Sigmoid colon (tissue), 7 donors: Measurements from ENCODE around the gene FST. TPM values are rescaled to one million over a fixed set of nuclear protein-coding genes. Genes with fewer than 3 reads are reported as not detected.

ENCODE experiments used
- DNase-seq: peaks from one replicate; pipeline ENCODE4 v3.0.0-alpha.2; 2019
- H3K27ac ChIP-seq, 4 donors: fragments of 200-600 bp; sonication (generic); one replicate each; pipeline ENCODE4 v1.5.1; 2016 to 2019; ENCODE audit warnings: mild to moderate bottlenecking in 1 of 4
- H3K27me3 ChIP-seq, 3 donors: fragments of 200-600 bp; sonication (generic); one replicate each; pipeline ENCODE4 v1.5.1; 2019; ENCODE audit warnings: mild to moderate bottlenecking in 1 of 3
- H3K36me3 ChIP-seq, 4 donors: fragments of 200-600 bp; sonication (generic); one replicate each; pipeline ENCODE4 v1.5.1; 2016 to 2019
- H3K4me1 ChIP-seq, 4 donors: fragments of 200-600 bp; sonication (generic); one replicate each; pipeline ENCODE4 v1.5.1; 2017 to 2019
- H3K4me3 ChIP-seq, 4 donors: fragments of 200-600 bp; sonication (generic); one replicate each; pipeline ENCODE4 v1.5.1; 2017 to 2019; ENCODE audit warnings: mild to moderate bottlenecking in 2 of 4, moderate library complexity in 1 of 4
- H3K9me3 ChIP-seq, 4 donors: fragments of 200-600 bp in 3 of 4; sonication (generic) in 3 of 4; one replicate each; pipeline versions ENCODE4 v1.5.1 to v1.6.1; 2013 to 2019
- CTCF ChIP-seq, 4 experiments: fragments of 450-650 bp in 3 of 4; fragments of 200-600 bp in 1 of 4; IDR thresholded peaks; one replicate each; pipeline ENCODE4 v1.5.1; 2016 to 2019; ENCODE audit warnings: antibody characterized with exemption in 4 of 4, mild to moderate bottlenecking in 3 of 4, moderate library complexity in 2 of 4
- EP300 ChIP-seq, 4 donors: sonication (generic); formaldehyde crosslinking; IDR thresholded peaks; one replicate each; pipeline ENCODE4 v1.6.1; 2017; ENCODE audit warnings: antibody characterized with exemption in 4 of 4
- POLR2A ChIP-seq, 2 donors: fragments of 450-650 bp; IDR thresholded peaks; one replicate each; pipeline ENCODE4 v1.6.1; 2016; ENCODE audit warnings: antibody characterized with exemption in 2 of 2, mild to moderate bottlenecking in 2 of 2, moderate library complexity in 2 of 2
- POLR2AphosphoS5 ChIP-seq, 4 donors: sonication (generic); formaldehyde crosslinking; IDR thresholded peaks; one replicate each; pipeline ENCODE4 v1.6.1; 2017; ENCODE audit warnings: antibody characterized with exemption in 4 of 4
- WGBS, 2 donors: extraction: QIAGEN DNeasy Blood & Tissue Kit; methylation state at CpG; one replicate each; pipeline ENCODE4 v1.1.7; 2013; 5-methylcytosine and 5-hydroxymethylcytosine counted together
- intact Hi-C: fragments of 100-400 bp; cut with DNase I; formaldehyde crosslinking; loops from one replicate; pipeline ENCODE4 v1.15.1; 2023
- polyA plus RNA-seq, 3 donors: library from polyadenylated mRNA; stranded (reverse); fragments of 200-250 nt; gene quantifications; one replicate each; pipeline ENCODE4 v1.2.3, GENCODE V29; 2013
- total RNA-seq, 4 donors: library from RNA; depleted of rRNA; stranded (reverse); fragments of >200 nt; gene quantifications; one replicate each; pipeline ENCODE4 v1.1.0, GENCODE V29; 2016
- donor health status: healthy with polysubstance abuse.
- donor health status: Bipolar disorder and iron deficiency.
- donor health status: healthy.

FST gene
- total and polyA plus RNA-seq, 7 donors, result 0.46 to 8.8 (median 3.0) TPM

- H3K36me3 ChIP-seq, result no peaks in the 10 kb centered on the region
- intact Hi-C loops, result loop anchor here (2.0 to 10.0 kb wide), 3 partner anchors 79 to 833 kb away; partner anchors contain the start of genes ARL15 and NDUFS4
- H3K27ac ChIP-seq, result peak overlapping the region; percentile 69 to 84 (median 72)
- H3K4me3 ChIP-seq, result peak overlapping the region; percentile 34 to 81 (median 62)
- TF ChIP-seq EP300 (IDR thresholded peaks at IDR 0.05) (no peak), POLR2A (IDR thresholded peaks at IDR 0.05) (no peak), POLR2AphosphoS5 (IDR thresholded peaks at IDR 0.05) (peak in 2 of 4 donors; percentile 7 to 28), CTCF (IDR thresholded peaks at IDR 0.05) (peak in 3 of 4 experiments; percentile 21 to 50 (median 32))
- peak; percentile 89 for DNase-seq
- 0 to 1% methylated on average over 36 of the region's 36 CpGs for WGBS, 2 donors
- H3K9me3 ChIP-seq, result no peaks in the 10 kb centered on the region
- H3K27me3 ChIP-seq, result no peaks in the 10 kb centered on the region
- H3K4me1 ChIP-seq, result peaks cover 0 to 30% (median 22%) of the 10 kb centered on the region in 4 donors
Observed at GRCh38 chr5:53481887-53482716, 1.7 kb downstream of the FST start.

GRCh38 chr5:53482717-53483638 lies 2.5 kb downstream of the FST start:
- peak overlapping the region; percentile 34 to 81 (median 62) for H3K4me3 ChIP-seq
- DNase-seq, result peak; percentile 75
- TF ChIP-seq POLR2A (IDR thresholded peaks at IDR 0.05), result no peak
- TF ChIP-seq POLR2AphosphoS5 (IDR thresholded peaks at IDR 0.05), result no peak
- TF ChIP-seq CTCF (IDR thresholded peaks at IDR 0.05), result no peak
- no peak for TF ChIP-seq EP300 (IDR thresholded peaks at IDR 0.05)
- H3K9me3 ChIP-seq, result no peaks in the 10 kb centered on the region
- H3K4me1 ChIP-seq, result peaks cover 0 to 30% (median 22%) of the 10 kb centered on the region in 4 donors
- H3K36me3 ChIP-seq, result no peaks in the 10 kb centered on the region
- peak overlapping the region; percentile 69 to 84 (median 72) for H3K27ac ChIP-seq
- 27 to 29% methylated on average over 35 of the region's 35 CpGs for WGBS, 2 donors
- intact Hi-C loops, result loop anchor here (2.0 to 10.0 kb wide), 3 partner anchors 78 to 832 kb away; partner anchors contain the start of genes ARL15 and NDUFS4
- no peaks in the 10 kb centered on the region for H3K27me3 ChIP-seq

GRCh38 chr5:53487436-53487835 lies 7.0 kb downstream of the FST start:
- intact Hi-C loops, result loop anchor here (10.0 kb wide), 1 partner anchor 827 kb away; the partner anchor contains the start of gene ARL15
- TF ChIP-seq EP300 (IDR thresholded peaks at IDR 0.05), result no peak
- TF ChIP-seq CTCF (IDR thresholded peaks at IDR 0.05), result no peak
- no peak for TF ChIP-seq POLR2A (IDR thresholded peaks at IDR 0.05)
- no peak for TF ChIP-seq POLR2AphosphoS5 (IDR thresholded peaks at IDR 0.05)
- WGBS, 2 donors, result 86 to 93% methylated on average over 1 of the region's 1 CpG

GRCh38 chr5:53488195-53488722 lies 7.8 kb downstream of the FST start:
- 65 to 82% methylated on average over 8 of the region's 8 CpGs for WGBS, 2 donors

More at GRCh38 chr5:53487436-53487835, 7.0 kb downstream of the FST start:
- H3K4me3 ChIP-seq, result no peak overlapping the region
- H3K27ac ChIP-seq, result no peak overlapping the region
- DNase-seq, result no peak
- no peaks in the 10 kb centered on the region for H3K27me3 ChIP-seq
- H3K36me3 ChIP-seq, result no peaks in the 10 kb centered on the region
- H3K4me1 ChIP-seq, result peaks cover 0 to 9% (median 6%) of the 10 kb centered on the region in 4 donors
- no peaks in the 10 kb centered on the region for H3K9me3 ChIP-seq

More at GRCh38 chr5:53488195-53488722, 7.8 kb downstream of the FST start:
- no peaks in the 10 kb centered on the region for H3K9me3 ChIP-seq
- intact Hi-C loops, result loop anchor here (10.0 kb wide), 1 partner anchor 827 kb away; the partner anchor contains the start of gene ARL15
- no peak for DNase-seq
- peaks cover 0 to under 1% (median under 1%) of the 10 kb centered on the region in 4 donors for H3K4me1 ChIP-seq
- H3K36me3 ChIP-seq, result no peaks in the 10 kb centered on the region
- H3K4me3 ChIP-seq, result no peak overlapping the region
- no peak overlapping the region for H3K27ac ChIP-seq
- TF ChIP-seq POLR2A (IDR thresholded peaks at IDR 0.05), result no peak
- no peak for TF ChIP-seq POLR2AphosphoS5 (IDR thresholded peaks at IDR 0.05)
- TF ChIP-seq EP300 (IDR thresholded peaks at IDR 0.05), result no peak
- no peak for TF ChIP-seq CTCF (IDR thresholded peaks at IDR 0.05)
- H3K27me3 ChIP-seq, result no peaks in the 10 kb centered on the region
